Immature natural killer cell (primary cell): ENCODE results near the gene MDK. TPM values are rescaled to one million over a fixed set of nuclear protein-coding genes. Genes with fewer than 3 reads are reported as not detected.

Experiments
- DNase-seq, 3 donors: peaks; one replicate each; pipeline ENCODE4 v3.0.0; 2022; ENCODE audit warnings: mixed read lengths in 1 of 3
- H3K27ac Mint-ChIP-seq, 6 donors: one replicate each; pipeline ENCODE4 v1.8.0; 2020; ENCODE audit warnings: mixed read lengths in 6 of 6, mild to moderate bottlenecking in 5 of 6, inconsistent platforms in 4 of 6, moderate library complexity in 3 of 6
- H3K27me3 Mint-ChIP-seq, 3 donors: one replicate each; pipeline ENCODE4 v1.8.0; 2020 to 2021; ENCODE audit warnings: low read depth in 3 of 3, mild to moderate bottlenecking in 3 of 3, mixed read lengths in 3 of 3, moderate library complexity in 3 of 3, inconsistent platforms in 1 of 3
- H3K36me3 Mint-ChIP-seq, 3 donors: one replicate each; pipeline ENCODE4 v1.8.0; 2020; ENCODE audit warnings: mixed read lengths in 3 of 3, inconsistent platforms in 2 of 3, mild to moderate bottlenecking in 2 of 3
- H3K4me1 Mint-ChIP-seq, 2 donors: one replicate each; pipeline ENCODE4 v1.8.0; 2020; ENCODE audit warnings: inconsistent platforms in 2 of 2, mild to moderate bottlenecking in 2 of 2, mixed read lengths in 2 of 2, moderate library complexity in 1 of 2
- H3K4me3 Mint-ChIP-seq, 5 donors: one replicate each; pipeline ENCODE4 v1.8.0; 2020; ENCODE audit warnings: mild to moderate bottlenecking in 5 of 5, mixed read lengths in 5 of 5, inconsistent platforms in 3 of 5, moderate library complexity in 3 of 5
- H3K9me3 Mint-ChIP-seq, 6 donors: one replicate each; pipeline ENCODE4 v1.8.0; 2020; ENCODE audit warnings: mild to moderate bottlenecking in 6 of 6, mixed read lengths in 6 of 6, inconsistent platforms in 4 of 6, moderate library complexity in 3 of 6
- polyA plus RNA-seq, 3 donors: library from polyadenylated mRNA; unstranded; fragments of 300-500 nt; fragmentation: Illumina TruSeq; gene quantifications; one replicate each; pipeline ENCODE4 v1.2.3, GENCODE V29; 2021

MDK gene
- polyA plus RNA-seq, 3 donors from 2014 or later: 0.44 TPM; not detected in 2

- DNase-seq: no peak
- Mint-ChIP-seq H3K27ac (peak overlapping the region; percentile 63 to 92 (median 88)), H3K4me3 (peak overlapping the region; percentile 68 to 78 (median 74))
Measured at GRCh38 chr11:46353698-46354097, 27.8 kb upstream of the MDK start.

DNA sequence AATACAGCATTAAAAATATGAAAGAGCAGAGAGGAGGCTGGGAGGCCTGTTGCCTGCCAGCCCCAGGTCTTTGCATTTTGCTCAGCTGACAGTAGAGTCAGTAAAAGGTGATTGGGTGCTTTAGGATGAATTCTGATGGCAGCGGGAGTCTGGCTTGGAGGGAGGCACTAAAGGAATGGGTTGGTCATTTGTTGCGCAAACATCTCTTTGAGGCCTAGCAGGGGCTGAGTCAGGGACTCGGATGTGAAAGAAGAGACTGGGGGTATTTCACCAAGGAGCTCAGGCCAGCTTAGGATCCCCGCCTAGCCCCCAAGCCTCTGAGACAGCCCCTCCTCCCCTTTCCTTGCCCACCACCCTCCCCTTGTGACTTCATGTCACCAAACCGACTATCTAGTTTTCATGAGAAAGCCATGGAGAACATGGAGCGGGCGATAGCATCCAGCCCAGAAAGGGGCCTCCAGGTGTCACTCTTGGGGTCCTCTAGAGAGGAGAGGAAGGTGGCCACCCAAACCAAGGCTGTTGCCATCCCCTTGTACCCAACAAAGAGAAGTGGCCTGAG is 24.5 kb upstream of the MDK start:
- Mint-ChIP-seq H3K9me3 (no peaks in the 10 kb centered on the region), H3K27me3 (peaks cover 0 to 8% (median 7%) of the 10 kb centered on the region in 3 donors), H3K36me3 (no peaks in the 10 kb centered on the region), H3K4me3 (peak overlapping the region; percentile 45 to 67 (median 58)), H3K27ac (peak overlapping the region; percentile 73 to 91 (median 82)), H3K4me1 (peaks cover 83 to 90% of the 10 kb centered on the region in 2 donors)
- no peak for DNase-seq

More at GRCh38 chr11:46353698-46354097, 27.8 kb upstream of the MDK start:
- Mint-ChIP-seq H3K4me1 (peaks cover 93 to 98% of the 10 kb centered on the region in 2 donors), H3K9me3 (no peaks in the 10 kb centered on the region), H3K27me3 (peaks cover 4 to 13% (median 9%) of the 10 kb centered on the region in 3 donors), H3K36me3 (peaks cover 0 to 10% (median 0%) of the 10 kb centered on the region in 3 donors)

- Mint-ChIP-seq H3K36me3 (no peaks in the 10 kb centered on the region), H3K9me3 (no peaks in the 10 kb centered on the region), H3K27me3 (peaks cover 0 to 7% (median 6%) of the 10 kb centered on the region in 3 donors), H3K4me1 (peaks cover 85 to 91% of the 10 kb centered on the region in 2 donors), H3K27ac (peak overlapping the region; percentile 73 to 94 (median 80)), H3K4me3 (peak overlapping the region; percentile 6 to 53 (median 31))
- DNase-seq: no peak
Measured at GRCh38 chr11:46357483-46357936, 24.0 kb upstream of the MDK start.

GRCh38 chr11:46359953-46360352 is 21.5 kb upstream of the MDK start:
- no peak for DNase-seq
- H3K27ac Mint-ChIP-seq: peak overlapping the region; percentile 27 to 95 (median 81)
- peak overlapping the region in 4 of 5 donors; percentile 30 to 62 (median 46) for H3K4me3 Mint-ChIP-seq
- peaks cover 86 to 90% of the 10 kb centered on the region in 2 donors for H3K4me1 Mint-ChIP-seq
- H3K27me3 Mint-ChIP-seq: peaks cover 1 to 6% (median 3%) of the 10 kb centered on the region in 3 donors
- no peaks in the 10 kb centered on the region for H3K9me3 Mint-ChIP-seq
- no peaks in the 10 kb centered on the region for H3K36me3 Mint-ChIP-seq

- Mint-ChIP-seq H3K4me3 (peak overlapping the region; percentile 83 to 94 (median 85)), H3K9me3 (no peaks in the 10 kb centered on the region), H3K36me3 (no peaks in the 10 kb centered on the region), H3K27ac (peak overlapping the region; percentile 85 to 95 (median 92)), H3K4me1 (peaks cover 89 to 91% of the 10 kb centered on the region in 2 donors), H3K27me3 (peaks cover 1 to 8% (median 4%) of the 10 kb centered on the region in 3 donors)
- no peak for DNase-seq
Measured at GRCh38 chr11:46360878-46361277, 20.6 kb upstream of the MDK start.

GRCh38 chr11:46361283-46362155 is 19.9 kb upstream of the MDK start:
- Mint-ChIP-seq H3K36me3 (no peaks in the 10 kb centered on the region), H3K27ac (peak overlapping the region; percentile 85 to 95 (median 92)), H3K9me3 (no peaks in the 10 kb centered on the region), H3K27me3 (peaks cover 1 to 8% (median 4%) of the 10 kb centered on the region in 3 donors), H3K4me3 (peak overlapping the region; percentile 83 to 94 (median 85)), H3K4me1 (peaks cover 84 to 86% of the 10 kb centered on the region in 2 donors)
- peak; percentile 62 to 68 (median 65) for DNase-seq

DNA sequence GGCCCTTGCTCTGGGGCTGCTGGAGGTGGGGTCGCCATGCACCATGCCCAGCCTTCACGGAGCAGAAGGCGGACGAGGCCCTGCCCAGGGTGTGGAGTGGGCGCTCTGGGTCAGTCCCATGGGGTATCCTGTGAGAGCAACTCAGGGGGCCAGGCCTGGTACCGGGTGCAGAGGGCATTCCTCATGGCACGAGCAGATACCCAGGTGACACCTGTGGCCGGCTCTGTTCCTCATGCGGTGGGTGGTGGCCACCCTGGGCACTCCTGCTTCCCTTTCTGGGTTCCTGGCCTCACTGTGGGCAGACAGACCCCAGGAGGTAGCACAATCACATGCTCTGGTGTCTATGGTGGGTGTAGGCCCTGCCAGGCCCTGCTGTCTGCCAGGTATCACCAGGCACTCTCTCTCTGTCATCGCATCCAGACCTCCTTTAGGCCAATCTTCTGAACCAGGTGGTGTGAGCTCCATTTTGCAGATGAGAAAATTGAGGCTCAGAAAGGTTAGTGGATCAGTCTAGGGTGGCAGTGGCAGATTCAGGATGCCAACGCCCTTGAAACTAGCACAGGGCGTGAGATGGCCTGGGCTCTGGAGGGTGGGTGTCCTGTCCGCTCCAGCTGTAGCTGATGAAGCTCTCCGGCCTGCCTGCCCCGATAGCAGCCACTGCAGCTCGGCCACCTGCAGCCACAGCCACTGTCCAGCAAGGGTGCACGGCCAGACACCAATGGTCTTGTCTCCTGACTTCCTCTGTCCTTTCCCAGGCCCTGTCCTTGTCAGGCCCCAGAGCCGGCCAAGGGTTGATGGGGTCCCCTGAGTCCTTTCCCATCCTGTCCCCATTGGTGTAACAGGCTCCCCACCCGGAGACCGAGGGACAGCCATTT is 19.1 kb upstream of the MDK start:
- Mint-ChIP-seq H3K4me3 (peak overlapping the region; percentile 79 to 94 (median 85)), H3K36me3 (no peaks in the 10 kb centered on the region), H3K4me1 (peaks cover 79 to 80% of the 10 kb centered on the region in 2 donors), H3K27me3 (peaks cover 1 to 8% (median 4%) of the 10 kb centered on the region in 3 donors), H3K27ac (peak overlapping the region; percentile 70 to 93 (median 86)), H3K9me3 (no peaks in the 10 kb centered on the region)
- no peak for DNase-seq

DNA sequence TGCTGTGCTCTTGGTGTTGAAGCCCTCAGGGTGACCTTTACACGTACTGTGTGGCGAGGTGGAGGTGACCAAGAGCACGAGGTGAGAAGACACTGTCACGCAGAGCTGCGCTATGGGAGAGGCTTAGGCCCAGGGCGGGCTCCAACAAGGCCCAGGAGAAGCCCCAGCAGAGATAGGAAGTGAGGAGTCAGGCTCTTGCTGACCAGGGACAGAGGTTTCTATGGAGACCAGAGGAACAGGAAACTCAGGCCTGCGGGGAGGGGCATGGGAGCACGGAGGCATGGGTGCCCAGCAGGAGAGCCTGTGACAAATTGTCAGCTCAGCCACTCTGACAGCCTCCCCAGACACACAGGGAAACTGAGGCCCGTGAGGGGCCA is 18.4 kb upstream of the MDK start:
- DNase-seq: peak in 1 of 3 donors; percentile 26
- Mint-ChIP-seq H3K27ac (peak overlapping the region; percentile 70 to 93 (median 86)), H3K4me1 (peaks cover 75 to 79% of the 10 kb centered on the region in 2 donors), H3K27me3 (peaks cover 1 to 8% (median 4%) of the 10 kb centered on the region in 3 donors), H3K36me3 (no peaks in the 10 kb centered on the region), H3K9me3 (no peaks in the 10 kb centered on the region), H3K4me3 (peak overlapping the region; percentile 79 to 94 (median 83))

DNA sequence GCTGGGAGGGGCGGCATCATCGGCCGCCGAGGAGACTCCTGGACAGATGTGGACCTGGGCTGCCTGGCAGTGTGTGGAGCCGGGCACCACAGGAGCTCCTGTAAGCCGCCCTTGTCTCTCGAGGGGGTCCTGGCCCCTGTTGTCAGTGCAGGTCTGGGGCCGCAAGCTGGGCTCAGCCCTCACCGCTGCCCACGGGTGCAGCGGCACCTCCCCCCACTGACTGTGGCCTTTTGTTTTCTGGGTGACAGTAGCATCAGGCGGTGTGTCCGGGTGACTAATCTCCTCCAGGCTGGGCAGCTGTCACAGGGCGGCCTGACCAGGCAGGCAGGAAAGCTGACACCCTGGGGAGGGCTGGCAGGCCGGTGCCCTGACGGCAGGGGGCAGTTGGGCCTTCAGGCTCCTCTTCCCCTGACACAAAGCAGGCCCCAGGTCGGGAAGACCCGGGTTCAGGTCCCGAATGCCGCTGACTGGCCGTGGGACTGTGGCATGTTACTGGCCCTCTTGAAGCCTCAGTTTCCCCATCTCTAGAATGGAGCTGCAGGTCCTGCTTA is 17.9 kb upstream of the MDK start:
- H3K36me3 Mint-ChIP-seq: peaks cover 0 to 4% (median 0%) of the 10 kb centered on the region in 3 donors
- H3K9me3 Mint-ChIP-seq: no peaks in the 10 kb centered on the region
- no peak for DNase-seq
- H3K4me1 Mint-ChIP-seq: peaks cover 75 to 79% of the 10 kb centered on the region in 2 donors
- peak overlapping the region in 5 of 6 donors; percentile 55 to 87 (median 85) for H3K27ac Mint-ChIP-seq
- H3K27me3 Mint-ChIP-seq: peaks cover 1 to 8% (median 5%) of the 10 kb centered on the region in 3 donors
- H3K4me3 Mint-ChIP-seq: peak overlapping the region in 3 of 5 donors; percentile 51 to 86 (median 83)

GRCh38 chr11:46364056-46364455 is 17.4 kb upstream of the MDK start:
- Mint-ChIP-seq H3K4me3 (peak overlapping the region in 4 of 5 donors; percentile 42 to 66 (median 54)), H3K9me3 (no peaks in the 10 kb centered on the region), H3K36me3 (peaks cover 0 to 6% (median 0%) of the 10 kb centered on the region in 3 donors), H3K27me3 (peaks cover 1 to 9% (median 6%) of the 10 kb centered on the region in 3 donors), H3K27ac (peak overlapping the region; percentile 25 to 85 (median 76)), H3K4me1 (peaks cover 72 to 78% of the 10 kb centered on the region in 2 donors)
- no peak for DNase-seq

DNA sequence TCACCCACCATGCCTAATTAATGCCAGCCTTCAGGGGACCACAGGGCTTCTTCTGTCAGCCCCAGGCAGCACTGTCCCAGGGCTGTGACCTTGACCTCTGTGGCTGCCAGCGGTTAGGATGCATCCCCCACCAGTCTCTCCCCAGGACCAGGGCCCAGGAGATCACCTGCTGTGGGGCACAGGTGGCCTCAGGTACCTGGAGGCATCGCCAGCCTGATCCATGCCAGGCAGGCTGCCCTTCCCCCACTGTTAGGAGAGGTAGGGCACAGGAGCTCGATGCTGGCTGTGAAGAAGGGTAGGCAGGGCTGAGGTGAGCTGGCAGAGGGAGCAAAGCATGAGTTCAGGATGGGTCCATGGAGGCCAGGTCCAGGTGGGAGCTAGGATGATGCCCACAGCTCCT is 16.7 kb upstream of the MDK start:
- peaks cover 75 to 76% of the 10 kb centered on the region in 2 donors for H3K4me1 Mint-ChIP-seq

DNA sequence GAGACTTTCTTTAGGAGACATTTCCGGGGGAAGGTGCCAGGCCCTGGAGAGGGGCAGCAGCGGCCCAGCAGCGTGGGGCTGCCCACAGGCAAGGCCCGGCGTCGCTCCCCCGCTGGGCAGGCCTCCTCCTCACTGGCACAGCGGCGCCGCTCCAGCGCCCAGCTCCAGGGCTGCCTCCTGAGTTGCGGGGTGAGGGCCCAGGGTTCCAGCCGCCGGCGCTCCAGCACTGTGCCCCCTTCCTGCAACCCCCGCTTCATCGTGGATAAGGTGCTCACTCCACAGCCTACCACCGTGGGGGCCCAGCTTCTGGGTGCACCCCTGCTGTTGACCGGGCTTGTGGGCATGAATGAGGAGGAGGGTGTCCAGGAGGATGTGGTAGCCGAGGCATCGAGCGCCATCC is 15.2 kb upstream of the MDK start:
- H3K36me3 Mint-ChIP-seq: peaks cover 0 to 15% (median 7%) of the 10 kb centered on the region in 3 donors
- no peaks in the 10 kb centered on the region for H3K9me3 Mint-ChIP-seq
- peaks cover 61 to 66% of the 10 kb centered on the region in 2 donors for H3K4me1 Mint-ChIP-seq
- H3K27me3 Mint-ChIP-seq: peaks cover 1 to 13% (median 5%) of the 10 kb centered on the region in 3 donors
- no peak for DNase-seq
- H3K27ac Mint-ChIP-seq: peak overlapping the region in 2 of 6 donors; percentile 45 to 80
- H3K4me3 Mint-ChIP-seq: no peak overlapping the region

More for the DNA sequence above, 16.7 kb upstream of the MDK start:
- Mint-ChIP-seq H3K36me3 (peaks cover 0 to 11% (median 4%) of the 10 kb centered on the region in 3 donors), H3K27ac (peak overlapping the region; percentile 55 to 88 (median 80)), H3K4me3 (peak overlapping the region in 3 of 5 donors; percentile 21 to 57 (median 50)), H3K27me3 (peaks cover 1 to 12% (median 6%) of the 10 kb centered on the region in 3 donors), H3K9me3 (no peaks in the 10 kb centered on the region)
- DNase-seq: no peak
